ENCODE measurements around the gene MEOX2. TPM values are rescaled to one million over a fixed set of nuclear protein-coding genes. Genes with fewer than 3 reads are reported as not detected.

MEOX2 gene
- total RNA-seq, 2 donors from 2014 or later = 0.42 to 0.69 TPM

- no peak for DNase-seq
- no peak overlapping the region for H3K9ac ChIP-seq (ENCODE audit: low read depth in 2 of 2, low read length in 2 of 2)
- intact Hi-C loops (cut with DNase I) = no loop called here
Measured at GRCh38 chr7:15675379-15675778, 11.1 kb downstream of the MEOX2 start.

GRCh38 chr7:15674586-15674985, 11.9 kb downstream of the MEOX2 start:
- Histone ChIP-seq H3K4me1 (no peaks in the 10 kb centered on the region), H3K36me3 (no peaks in the 10 kb centered on the region), H3K27me3 (no peaks in the 10 kb centered on the region), H3K9ac (ENCODE audit: low read depth in 2 of 2, low read length in 2 of 2) (no peak overlapping the region), H3K27ac (no peak overlapping the region), H3K4me3 (no peak overlapping the region), H3K9me3 (no peaks in the 10 kb centered on the region)
- TF ChIP-seq CTCF (IDR thresholded peaks at IDR 0.05) = no peak
- intact Hi-C loops (cut with DNase I) = no loop called here
- DNase-seq = no peak

More at GRCh38 chr7:15675379-15675778, 11.1 kb downstream of the MEOX2 start:
- H3K27me3 ChIP-seq = no peaks in the 10 kb centered on the region
- H3K4me3 ChIP-seq = no peak overlapping the region
- no peak for TF ChIP-seq CTCF (IDR thresholded peaks at IDR 0.05)
- H3K27ac ChIP-seq = no peak overlapping the region
- no peaks in the 10 kb centered on the region for H3K36me3 ChIP-seq
- no peaks in the 10 kb centered on the region for H3K9me3 ChIP-seq
- H3K4me1 ChIP-seq = no peaks in the 10 kb centered on the region

- TF ChIP-seq CTCF (IDR thresholded peaks at IDR 0.05) = no peak
- no peak for DNase-seq
- H3K36me3 ChIP-seq = no peaks in the 10 kb centered on the region
- no peak overlapping the region for H3K9ac ChIP-seq (ENCODE audit: low read depth in 2 of 2, low read length in 2 of 2)
- H3K4me1 ChIP-seq = no peaks in the 10 kb centered on the region
- H3K4me3 ChIP-seq = no peak overlapping the region
- H3K27me3 ChIP-seq = no peaks in the 10 kb centered on the region
- H3K9me3 ChIP-seq = no peaks in the 10 kb centered on the region
- intact Hi-C loops (cut with DNase I) = no loop called here
- no peak overlapping the region for H3K27ac ChIP-seq
Measured at GRCh38 chr7:15669443-15670090, 16.9 kb downstream of the MEOX2 start.

GRCh38 chr7:15667991-15668390, 18.5 kb downstream of the MEOX2 start:
- no peak overlapping the region for H3K4me3 ChIP-seq
- no peaks in the 10 kb centered on the region for H3K4me1 ChIP-seq
- no peak overlapping the region for H3K9ac ChIP-seq (ENCODE audit: low read depth in 2 of 2, low read length in 2 of 2)
- peak; percentile 68 for DNase-seq
- H3K36me3 ChIP-seq = no peaks in the 10 kb centered on the region
- intact Hi-C loops (cut with DNase I) = no loop called here
- H3K9me3 ChIP-seq = no peaks in the 10 kb centered on the region
- no peaks in the 10 kb centered on the region for H3K27me3 ChIP-seq
- H3K27ac ChIP-seq = peak overlapping the region; percentile 51
- TF ChIP-seq CTCF (IDR thresholded peaks at IDR 0.05) = no peak

- H3K4me1 ChIP-seq = no peaks in the 10 kb centered on the region
- H3K9ac ChIP-seq (ENCODE audit: low read depth in 2 of 2, low read length in 2 of 2) = no peak overlapping the region
- DNase-seq = no peak
- no peak for TF ChIP-seq CTCF (IDR thresholded peaks at IDR 0.05)
- H3K27ac ChIP-seq = no peak overlapping the region
- intact Hi-C loops (cut with DNase I) = no loop called here
- no peak overlapping the region for H3K4me3 ChIP-seq
- H3K9me3 ChIP-seq = no peaks in the 10 kb centered on the region
- no peaks in the 10 kb centered on the region for H3K27me3 ChIP-seq
- H3K36me3 ChIP-seq = no peaks in the 10 kb centered on the region
Measured at GRCh38 chr7:15662451-15662850, 24.0 kb downstream of the MEOX2 start.
